GM23338 (cell line): ENCODE data around the gene COL18A1.

Experiments
- CREB1 ChIP-seq: fragments of 250-450 bp; sonication (Bioruptor Pico); IDR thresholded peaks from 2 replicates; pipeline ENCODE4 v1.5.0; 2020; ENCODE audit warnings: low read depth, mild to moderate bottlenecking, moderate library complexity
- ETS1 ChIP-seq: IDR thresholded peaks from 2 replicates; pipeline ENCODE4 v1.6.1; 2016; ENCODE audit warnings: antibody characterized with exemption
- EZH2 ChIP-seq: fragments of 200-600 bp; sonication (generic); IDR thresholded peaks from one replicate; pipeline ENCODE4 v1.8.0; 2017; ENCODE audit warnings: antibody characterized with exemption, mild to moderate bottlenecking, low read depth; ENCODE audit not compliant: unreplicated experiment
- EZH2phosphoT487 ChIP-seq: fragments of 200-600 bp; sonication (generic); IDR thresholded peaks from one replicate; pipeline ENCODE4 v1.8.1; 2018; ENCODE audit warnings: antibody characterized with exemption; ENCODE audit not compliant: unreplicated experiment
- NANOG ChIP-seq: IDR thresholded peaks from 2 replicates; pipeline ENCODE4 v1.6.1; 2016; ENCODE audit warnings: antibody characterized with exemption, borderline replicate concordance
- POLR2AphosphoS5 ChIP-seq: IDR thresholded peaks from 2 replicates; pipeline ENCODE4 v1.6.1; 2016; ENCODE audit warnings: antibody characterized with exemption, low read depth
- REST ChIP-seq: IDR thresholded peaks from one replicate; pipeline ENCODE4 v1.6.1; 2018; ENCODE audit warnings: antibody characterized with exemption; ENCODE audit not compliant: unreplicated experiment
- ZNF114 ChIP-seq: fragments of 250-450 bp; sonication (Bioruptor Pico); IDR thresholded peaks from 2 replicates; pipeline ENCODE4 v1.5.0; 2020; ENCODE audit warnings: mild to moderate bottlenecking, moderate library complexity
- TF ChIP-seq, protein P1 (sequence below), 2 experiments: fragments of 200-600 bp in 1 of 2; sonication (generic) in 1 of 2; conservative IDR thresholded peaks; 2 replicates each; pipeline versions ENCODE4 v1.5.1 to v1.6.1; 2016 to 2017; ENCODE audit warnings: antibody characterized with exemption in 2 of 2, low read depth in 2 of 2, mild to moderate bottlenecking in 2 of 2, moderate library complexity in 1 of 2

GRCh38 chr21:45559216-45560105 is 154.5 kb downstream of the COL18A1 start:
- TF ChIP-seq, protein P1, sequence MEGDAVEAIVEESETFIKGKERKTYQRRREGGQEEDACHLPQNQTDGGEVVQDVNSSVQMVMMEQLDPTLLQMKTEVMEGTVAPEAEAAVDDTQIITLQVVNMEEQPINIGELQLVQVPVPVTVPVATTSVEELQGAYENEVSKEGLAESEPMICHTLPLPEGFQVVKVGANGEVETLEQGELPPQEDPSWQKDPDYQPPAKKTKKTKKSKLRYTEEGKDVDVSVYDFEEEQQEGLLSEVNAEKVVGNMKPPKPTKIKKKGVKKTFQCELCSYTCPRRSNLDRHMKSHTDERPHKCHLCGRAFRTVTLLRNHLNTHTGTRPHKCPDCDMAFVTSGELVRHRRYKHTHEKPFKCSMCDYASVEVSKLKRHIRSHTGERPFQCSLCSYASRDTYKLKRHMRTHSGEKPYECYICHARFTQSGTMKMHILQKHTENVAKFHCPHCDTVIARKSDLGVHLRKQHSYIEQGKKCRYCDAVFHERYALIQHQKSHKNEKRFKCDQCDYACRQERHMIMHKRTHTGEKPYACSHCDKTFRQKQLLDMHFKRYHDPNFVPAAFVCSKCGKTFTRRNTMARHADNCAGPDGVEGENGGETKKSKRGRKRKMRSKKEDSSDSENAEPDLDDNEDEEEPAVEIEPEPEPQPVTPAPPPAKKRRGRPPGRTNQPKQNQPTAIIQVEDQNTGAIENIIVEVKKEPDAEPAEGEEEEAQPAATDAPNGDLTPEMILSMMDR (conservative IDR thresholded peaks at IDR 0.05; ENCODE audit: low read depth in 2 of 2): no peak
- TF ChIP-seq POLR2AphosphoS5 (no peak), EZH2phosphoT487 (no peak), REST (no peak), EZH2 (no peak), CREB1 (CRISPR knock-in tag) (no peak), ETS1 (no peak), NANOG (no peak), ZNF114 (CRISPR knock-in tag) (no peak)
